HUES48 (cell line): ENCODE results near the gene CLNK.

Experiments used
- H3K27ac ChIP-seq: one replicate; pipeline ENCODE4 v1.7.0; 2013; ENCODE audit warnings: low read depth, low read length, inconsistent platforms
- H3K27me3 ChIP-seq: 2 replicates; pipeline ENCODE4 v1.6.1; 2013; ENCODE audit warnings: mild to moderate bottlenecking, low read length; ENCODE audit not compliant: control insufficient read depth, insufficient read depth
- H3K36me3 ChIP-seq: 2 replicates; pipeline ENCODE4 v1.6.1; 2013; ENCODE audit warnings: low read length; ENCODE audit not compliant: control insufficient read depth, insufficient read depth
- H3K4me1 ChIP-seq: 2 replicates; pipeline ENCODE4 v1.6.1; 2013; ENCODE audit warnings: mild to moderate bottlenecking, low read length; ENCODE audit not compliant: control insufficient read depth, insufficient read depth
- H3K4me3 ChIP-seq: 2 replicates; pipeline ENCODE4 v1.5.1; 2013; ENCODE audit warnings: mild to moderate bottlenecking, low read depth, low read length
- H3K9ac ChIP-seq: 2 replicates; pipeline ENCODE4 v1.6.1; 2013; ENCODE audit warnings: mild to moderate bottlenecking, low read depth, low read length, moderate library complexity
- H3K9me3 ChIP-seq: 2 replicates; pipeline ENCODE4 v1.6.1; 2013; ENCODE audit warnings: low read length; ENCODE audit not compliant: control insufficient read depth, insufficient read depth

Gene CLNK

GRCh38 chr4:10554121-10554520 is 130.4 kb downstream of the CLNK start:
- Histone ChIP-seq H3K9ac (no peak overlapping the region), H3K9me3 (no peaks in the 10 kb centered on the region), H3K27me3 (no peaks in the 10 kb centered on the region), H3K36me3 (no peaks in the 10 kb centered on the region), H3K4me3 (no peak overlapping the region), H3K27ac (no peak overlapping the region), H3K4me1 (no peaks in the 10 kb centered on the region)

- H3K4me3 ChIP-seq: no peak overlapping the region
- no peaks in the 10 kb centered on the region for H3K27me3 ChIP-seq
- H3K27ac ChIP-seq: no peak overlapping the region
- H3K4me1 ChIP-seq: no peaks in the 10 kb centered on the region
- no peak overlapping the region for H3K9ac ChIP-seq
- H3K36me3 ChIP-seq: no peaks in the 10 kb centered on the region
- H3K9me3 ChIP-seq: no peaks in the 10 kb centered on the region
These were observed 131.8 kb downstream of the CLNK start for GRCh38 chr4:10552591-10553280.

- Histone ChIP-seq H3K27ac (no peak overlapping the region), H3K4me1 (peaks cover 5% of the 10 kb centered on the region; the same call in 1 of the 2 replicates), H3K9me3 (no peaks in the 10 kb centered on the region), H3K27me3 (no peaks in the 10 kb centered on the region), H3K9ac (no peak overlapping the region), H3K4me3 (no peak overlapping the region), H3K36me3 (no peaks in the 10 kb centered on the region)
These were observed 148.7 kb downstream of the CLNK start for GRCh38 chr4:10535912-10536311.

- Histone ChIP-seq H3K4me3 (no peak overlapping the region), H3K9me3 (no peaks in the 10 kb centered on the region), H3K27ac (no peak overlapping the region), H3K9ac (no peak overlapping the region), H3K4me1 (peaks cover 11% of the 10 kb centered on the region), H3K36me3 (no peaks in the 10 kb centered on the region), H3K27me3 (no peaks in the 10 kb centered on the region)
These were observed 149.7 kb downstream of the CLNK start for GRCh38 chr4:10534820-10535219.

GRCh38 chr4:10532155-10532554 is 152.4 kb downstream of the CLNK start:
- H3K9me3 ChIP-seq: no peaks in the 10 kb centered on the region
- no peaks in the 10 kb centered on the region; the same call in 1 of the 2 replicates for H3K27me3 ChIP-seq
- peaks cover 11% of the 10 kb centered on the region for H3K4me1 ChIP-seq
- no peak overlapping the region for H3K27ac ChIP-seq
- no peak overlapping the region for H3K9ac ChIP-seq
- H3K4me3 ChIP-seq: no peak overlapping the region
- H3K36me3 ChIP-seq: no peaks in the 10 kb centered on the region

- Histone ChIP-seq H3K27ac (no peak overlapping the region), H3K27me3 (no peaks in the 10 kb centered on the region; the same call in 1 of the 2 replicates), H3K9me3 (no peaks in the 10 kb centered on the region), H3K4me1 (peaks cover 11% of the 10 kb centered on the region), H3K36me3 (no peaks in the 10 kb centered on the region), H3K4me3 (no peak overlapping the region), H3K9ac (no peak overlapping the region)
These were observed 154.3 kb downstream of the CLNK start for GRCh38 chr4:10530137-10530786.

GRCh38 chr4:10529291-10530136 is 155.1 kb downstream of the CLNK start:
- no peaks in the 10 kb centered on the region for H3K36me3 ChIP-seq
- H3K4me1 ChIP-seq: peaks cover 11% of the 10 kb centered on the region
- no peaks in the 10 kb centered on the region for H3K9me3 ChIP-seq
- no peak overlapping the region for H3K4me3 ChIP-seq
- H3K27ac ChIP-seq: no peak overlapping the region
- no peaks in the 10 kb centered on the region; the same call in 1 of the 2 replicates for H3K27me3 ChIP-seq
- no peak overlapping the region for H3K9ac ChIP-seq

- Histone ChIP-seq H3K9me3 (no peaks in the 10 kb centered on the region), H3K27me3 (no peaks in the 10 kb centered on the region; the same call in 1 of the 2 replicates), H3K4me3 (no peak overlapping the region), H3K27ac (no peak overlapping the region), H3K4me1 (peaks cover 6% of the 10 kb centered on the region; the same call in 1 of the 2 replicates), H3K9ac (no peak overlapping the region), H3K36me3 (no peaks in the 10 kb centered on the region)
These were observed 157.1 kb downstream of the CLNK start for GRCh38 chr4:10527438-10527837.

- H3K36me3 ChIP-seq: no peaks in the 10 kb centered on the region
- H3K9me3 ChIP-seq: no peaks in the 10 kb centered on the region
- H3K4me1 ChIP-seq: peaks cover 6% of the 10 kb centered on the region; the same call in 1 of the 2 replicates
- H3K27ac ChIP-seq: no peak overlapping the region
- H3K4me3 ChIP-seq: no peak overlapping the region
- H3K9ac ChIP-seq: no peak overlapping the region
- H3K27me3 ChIP-seq: no peaks in the 10 kb centered on the region; the same call in 1 of the 2 replicates
These were observed 157.9 kb downstream of the CLNK start for GRCh38 chr4:10526429-10527222.

GRCh38 chr4:10524196-10524833 is 160.3 kb downstream of the CLNK start:
- no peaks in the 10 kb centered on the region; the same call in 1 of the 2 replicates for H3K27me3 ChIP-seq
- H3K9me3 ChIP-seq: no peaks in the 10 kb centered on the region

More at GRCh38 chr4:10524196-10524833, 160.3 kb downstream of the CLNK start:
- Histone ChIP-seq H3K9ac (no peak overlapping the region), H3K4me3 (no peak overlapping the region), H3K27ac (no peak overlapping the region), H3K4me1 (no peaks in the 10 kb centered on the region), H3K36me3 (no peaks in the 10 kb centered on the region)
